Activated T-cell treated with anti-CD3 and anti-CD28 coated beads for 48 hours (primary cell): Measurements from ENCODE around the gene TSPO2.

Experiments used
- DNase-seq: peaks from one replicate; pipeline ENCODE4 v3.0.0-alpha.2; 2020; ENCODE audit warnings: low read depth

The TSPO2 gene

GRCh38 chr6:41051873-41052272, 9.6 kb downstream of the TSPO2 start:
- no peak for DNase-seq

GRCh38 chr6:41053041-41053440, 10.8 kb downstream of the TSPO2 start, which contains the start of gene APOBEC2:
Gene APOBEC2, plus strand, starts transcription at chr6:41053202. Its CDS starts 146 bp downstream, at chr6:41053348.
- no peak for DNase-seq

GRCh38 chr6:41054511-41054910, 12.2 kb downstream of the TSPO2 start:
- no peak for DNase-seq

DNA sequence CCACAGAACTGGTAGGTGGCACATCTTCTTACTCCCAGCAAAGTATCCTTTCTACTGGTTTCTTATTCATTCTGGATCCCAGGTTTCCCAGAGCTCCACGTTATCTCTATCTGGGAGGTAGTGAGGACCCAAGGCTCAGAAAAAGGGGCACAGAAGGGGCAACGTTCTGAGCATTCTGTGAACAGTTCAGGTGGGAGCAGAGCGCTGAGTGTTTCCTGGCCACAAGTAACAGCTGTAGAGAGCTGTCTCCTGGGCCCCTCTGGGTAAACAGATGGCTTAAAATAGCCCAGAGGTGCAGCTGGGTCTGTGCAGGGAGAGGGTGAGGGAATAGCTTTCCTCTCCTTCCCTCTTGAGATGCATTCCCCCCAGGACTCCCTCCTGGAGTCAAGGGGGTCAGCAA, 12.9 kb downstream of the TSPO2 start:
- no peak for DNase-seq

- DNase-seq, result no peak
These were observed 14.7 kb downstream of the TSPO2 start for GRCh38 chr6:41056768-41057490.

DNA sequence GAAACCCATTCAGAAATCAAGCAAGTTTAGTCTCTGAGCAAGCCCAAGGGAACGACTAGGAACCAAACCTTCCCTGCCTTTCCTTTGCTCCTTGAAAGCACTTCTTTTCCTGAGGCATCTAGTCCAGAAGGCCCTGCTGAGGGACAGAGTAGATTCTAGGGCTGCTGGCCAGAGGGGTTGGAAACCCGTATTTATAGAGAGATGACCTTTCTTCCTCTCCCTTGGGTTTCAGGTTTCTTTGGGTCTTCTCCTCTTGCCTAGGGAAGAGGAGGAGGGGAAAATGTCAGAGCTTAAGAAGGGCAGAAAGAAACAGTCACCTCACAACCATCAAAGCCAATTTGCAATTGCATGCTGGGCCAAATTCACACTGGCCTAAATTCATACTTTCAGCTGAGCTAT, 16.5 kb downstream of the TSPO2 start:
- DNase-seq, result no peak

DNA sequence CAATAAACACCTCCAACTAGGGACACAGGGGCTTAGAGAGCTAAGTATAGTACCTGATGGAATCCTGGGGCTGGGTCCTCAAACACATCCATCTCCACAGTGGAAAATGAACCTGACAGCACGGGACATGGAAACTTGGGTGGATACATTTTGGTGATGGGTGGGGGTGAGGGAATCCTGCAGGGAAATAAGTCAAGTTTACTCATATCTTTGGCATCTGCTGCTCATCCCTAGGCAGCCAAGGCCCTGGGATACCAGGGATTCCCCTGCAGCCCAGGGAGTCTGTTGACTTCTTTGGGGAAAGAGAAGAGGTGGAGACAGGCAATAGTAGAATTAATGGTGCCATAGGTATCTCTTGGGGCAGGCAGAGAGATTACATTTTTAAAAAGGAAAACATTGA, 17.3 kb downstream of the TSPO2 start:
- DNase-seq, result no peak

DNA sequence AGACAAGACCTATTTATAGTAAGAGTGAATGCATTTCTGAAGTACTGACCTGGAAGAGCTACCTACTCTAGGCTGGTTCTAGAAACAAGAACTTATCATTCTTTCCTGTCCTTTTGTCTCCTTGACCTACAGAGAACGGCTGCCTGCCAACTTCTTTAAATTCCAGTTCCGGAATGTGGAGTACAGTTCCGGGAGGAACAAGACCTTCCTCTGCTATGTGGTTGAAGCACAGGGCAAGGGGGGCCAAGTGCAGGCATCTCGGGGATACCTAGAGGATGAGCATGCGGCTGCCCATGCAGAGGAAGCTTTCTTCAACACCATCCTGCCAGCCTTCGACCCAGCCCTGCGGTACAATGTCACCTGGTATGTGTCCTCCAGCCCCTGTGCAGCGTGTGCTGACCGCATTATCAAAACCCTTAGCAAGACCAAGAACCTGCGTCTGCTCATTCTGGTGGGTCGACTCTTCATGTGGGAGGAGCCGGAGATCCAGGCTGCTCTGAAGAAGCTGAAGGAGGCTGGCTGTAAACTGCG, 19.0 kb downstream of the TSPO2 start:
- no peak for DNase-seq

DNA sequence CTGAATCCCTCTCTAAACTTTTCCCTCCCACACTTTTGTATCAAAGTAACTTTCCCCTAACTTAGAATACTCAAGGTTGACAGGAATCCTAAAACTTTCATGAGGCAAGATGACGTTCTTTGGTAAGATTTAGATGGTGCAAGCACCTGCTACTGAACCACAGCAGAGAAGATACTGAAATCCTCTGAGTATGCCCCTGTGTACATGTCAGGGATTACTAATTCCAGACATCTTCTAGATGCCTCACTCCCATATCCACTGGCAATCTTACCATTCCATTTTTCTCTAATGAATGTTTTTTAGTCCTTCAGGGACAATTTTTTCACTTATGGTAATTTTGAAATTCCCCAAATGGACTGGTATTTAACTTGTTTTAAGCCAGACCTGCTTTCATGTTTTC, 19.8 kb downstream of the TSPO2 start:
- DNase-seq, result no peak

GRCh38 chr6:41063884-41064285, 21.6 kb downstream of the TSPO2 start:
- DNase-seq, result no peak

- DNase-seq, result no peak
These were observed 22.6 kb downstream of the TSPO2 start for GRCh38 chr6:41064841-41065240.

- DNase-seq, result no peak
These were observed 23.3 kb downstream of the TSPO2 start for GRCh38 chr6:41065550-41066026.

DNA sequence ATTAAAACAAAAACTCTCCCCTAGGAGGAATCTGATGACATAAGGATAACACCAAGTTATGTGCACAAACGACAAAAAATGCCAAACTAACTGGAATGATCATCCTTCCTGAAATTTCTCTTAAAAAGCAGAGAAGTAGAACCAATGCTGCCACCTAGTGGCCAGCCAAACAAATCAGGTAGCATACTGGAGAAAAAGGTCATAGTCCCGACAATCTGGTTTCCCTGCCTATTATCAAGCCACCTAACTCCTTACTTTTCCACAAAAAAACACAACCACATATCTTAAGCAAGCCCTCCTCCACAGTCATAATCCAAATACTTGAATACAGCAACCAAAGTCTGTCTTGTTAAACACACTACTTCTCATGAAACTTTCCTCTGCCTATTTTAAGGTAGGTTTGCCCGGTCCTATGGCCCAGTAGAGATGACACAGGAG, 24.6 kb downstream of the TSPO2 start:
- DNase-seq, result peak; percentile 37

DNA sequence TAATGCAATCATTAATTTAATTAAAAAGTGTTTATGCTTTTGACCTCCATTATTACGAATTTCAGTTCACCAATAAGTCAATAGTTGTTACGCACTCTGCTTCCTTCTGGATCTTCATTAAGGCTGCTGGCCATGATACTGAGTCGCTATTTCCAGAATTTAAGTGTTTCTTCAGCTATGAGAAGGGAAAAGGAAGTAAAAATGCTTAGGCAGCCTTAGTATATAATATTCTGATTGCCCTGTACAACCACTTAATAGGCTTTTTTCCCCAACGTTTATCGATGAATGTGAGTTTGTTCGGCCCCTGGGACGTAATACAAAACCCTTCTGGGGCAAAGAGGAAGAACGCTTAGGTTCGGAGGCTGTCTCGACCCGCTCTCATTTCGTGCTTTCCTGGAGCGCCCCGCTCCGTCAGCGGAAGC, 29.2 kb downstream of the TSPO2 start:
- DNase-seq, result no peak

DNA sequence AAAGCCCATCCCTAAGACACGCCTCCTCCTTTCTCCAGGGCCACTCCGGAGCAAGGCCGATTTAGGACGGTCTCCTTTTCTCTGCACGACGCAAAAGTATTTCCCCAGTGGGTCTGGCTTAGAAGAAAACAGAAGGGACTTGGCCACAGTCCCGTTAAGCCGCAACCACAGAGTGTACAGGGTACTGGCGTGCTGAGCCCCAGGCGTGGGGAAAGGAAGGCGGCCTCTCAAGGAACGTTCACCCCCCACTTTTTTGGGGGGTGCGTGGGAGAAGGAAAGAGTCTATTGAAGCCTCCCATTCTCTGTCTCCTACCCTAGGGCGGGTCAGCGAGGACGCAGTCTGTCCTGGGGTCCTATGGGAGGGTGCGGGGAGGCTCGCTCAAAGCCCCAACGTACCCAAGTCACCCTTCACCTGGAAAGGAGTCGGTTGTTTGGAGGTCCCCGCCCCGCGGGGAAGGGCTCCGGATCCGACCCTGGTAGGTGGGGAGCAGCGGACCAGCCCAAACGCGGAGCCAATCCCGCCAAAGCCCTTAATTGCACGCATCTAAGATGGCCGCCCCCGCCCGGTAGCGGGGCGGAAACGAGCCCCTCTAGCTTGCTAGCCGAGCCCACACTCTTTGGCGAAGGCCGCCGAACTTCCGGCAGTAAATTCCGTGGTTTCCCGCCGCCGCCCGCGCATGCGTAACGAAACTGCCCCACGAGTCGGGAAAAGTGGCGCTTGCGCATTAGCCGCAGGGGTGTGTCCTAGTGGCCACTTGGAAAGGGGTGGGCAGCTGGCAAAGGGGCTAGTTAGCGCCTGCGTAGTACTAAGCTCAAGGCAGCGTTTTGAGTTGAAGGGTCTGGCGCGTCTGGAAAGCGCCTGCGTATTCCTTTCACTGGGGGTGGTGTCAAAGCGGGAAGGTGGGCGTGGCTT, 29.9 kb downstream of the TSPO2 start, which contains the start of gene OARD1:
TSS of gene OARD1 (minus strand) at position 434 of the 913 bp plus-strand sequence. CDS start 722 bp downstream, outside the sequence.
- peak; percentile 99 for DNase-seq

- peak; percentile 100 for DNase-seq
These were observed 30.6 kb downstream of the TSPO2 start, which contains the start of gene NFYA for GRCh38 chr6:41072836-41073202. Gene NFYA, plus strand, starts transcription at chr6:41072974. Its CDS starts 6,116 bp downstream, at chr6:41079090.

DNA sequence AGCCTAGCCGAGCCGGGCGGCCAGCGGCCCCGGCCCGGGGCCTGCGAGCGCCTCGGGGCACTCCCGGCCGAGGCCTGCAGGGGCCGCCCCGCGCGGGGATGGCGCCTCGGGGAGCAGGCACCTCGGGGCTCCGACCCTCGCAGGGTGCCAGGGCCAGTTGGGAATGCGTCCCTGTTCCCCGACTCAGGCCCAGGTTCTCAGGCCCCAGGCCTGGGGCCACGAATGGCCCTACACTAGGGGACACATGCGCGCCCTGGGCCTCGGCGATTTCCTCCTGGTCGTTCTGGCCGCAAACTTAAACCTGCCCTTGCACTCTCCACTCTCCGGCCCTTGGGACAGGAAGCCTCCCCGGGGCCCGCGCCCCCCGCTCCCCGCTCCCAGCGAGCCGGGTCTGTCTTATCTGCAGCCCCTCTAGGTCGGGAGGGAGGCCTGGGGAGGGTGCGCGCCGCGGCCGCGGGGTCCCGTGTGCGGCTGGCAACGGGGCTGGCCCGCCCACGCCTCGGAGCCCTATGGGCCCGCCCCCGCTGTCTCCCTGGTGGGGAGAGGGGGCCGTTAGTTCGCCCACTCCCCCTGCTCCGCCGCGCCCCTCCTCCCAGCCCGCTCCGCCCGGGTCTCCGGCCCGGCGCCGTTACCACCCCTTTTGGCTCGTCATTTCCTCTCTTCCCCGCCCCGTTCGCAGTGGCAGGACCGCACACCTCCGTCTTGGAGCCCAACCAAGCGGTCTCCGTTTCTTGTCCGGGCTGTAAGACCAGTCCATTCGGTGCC, 31.1 kb downstream of the TSPO2 start:
- DNase-seq, result peak; percentile 75

GRCh38 chr6:41073968-41074691, 31.9 kb downstream of the TSPO2 start:
- no peak for DNase-seq

- DNase-seq, result no peak
These were observed 32.6 kb downstream of the TSPO2 start for GRCh38 chr6:41074692-41075436.
